Measurements from ENCODE around the gene ALOX5AP. TPM values are rescaled to one million over a fixed set of nuclear protein-coding genes. Genes with fewer than 3 reads are reported as not detected.
A peak's percentile ranks its signal among the peaks of the same experiment; 100 is the strongest.

Gene ALOX5AP
- total RNA-seq, 1 experiment from 2014 or later: not detected

DNA sequence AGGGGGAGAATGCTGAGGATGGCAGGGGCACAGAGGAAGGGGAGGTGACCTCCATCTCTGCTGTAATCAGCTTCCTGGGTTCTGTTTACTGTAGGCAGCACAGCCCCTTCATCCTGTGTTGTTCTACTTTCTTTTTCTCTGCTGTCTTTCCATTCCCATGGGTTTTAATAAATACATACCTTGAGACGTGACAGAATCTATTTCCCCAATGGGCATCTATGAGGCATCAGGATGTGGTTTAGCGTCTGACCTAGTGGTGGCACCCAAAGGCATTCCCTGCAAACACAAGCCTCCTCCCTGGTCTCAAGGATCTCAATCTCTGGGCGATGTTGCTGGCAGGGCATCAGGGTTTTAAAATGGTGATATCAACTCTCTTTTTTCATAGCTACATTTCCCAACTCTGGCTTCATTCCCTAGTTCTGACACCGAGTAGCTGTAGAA lies 60.8 kb downstream of the ALOX5AP start:
- peak overlapping the region; percentile 53 for H3K4me3 ChIP-seq (ENCODE audit: low read length)
- no peak for TF ChIP-seq EZH2 (IDR thresholded peaks at IDR 0.05; ENCODE audit: low read length, unreplicated experiment)
- TF ChIP-seq, protein P1, sequence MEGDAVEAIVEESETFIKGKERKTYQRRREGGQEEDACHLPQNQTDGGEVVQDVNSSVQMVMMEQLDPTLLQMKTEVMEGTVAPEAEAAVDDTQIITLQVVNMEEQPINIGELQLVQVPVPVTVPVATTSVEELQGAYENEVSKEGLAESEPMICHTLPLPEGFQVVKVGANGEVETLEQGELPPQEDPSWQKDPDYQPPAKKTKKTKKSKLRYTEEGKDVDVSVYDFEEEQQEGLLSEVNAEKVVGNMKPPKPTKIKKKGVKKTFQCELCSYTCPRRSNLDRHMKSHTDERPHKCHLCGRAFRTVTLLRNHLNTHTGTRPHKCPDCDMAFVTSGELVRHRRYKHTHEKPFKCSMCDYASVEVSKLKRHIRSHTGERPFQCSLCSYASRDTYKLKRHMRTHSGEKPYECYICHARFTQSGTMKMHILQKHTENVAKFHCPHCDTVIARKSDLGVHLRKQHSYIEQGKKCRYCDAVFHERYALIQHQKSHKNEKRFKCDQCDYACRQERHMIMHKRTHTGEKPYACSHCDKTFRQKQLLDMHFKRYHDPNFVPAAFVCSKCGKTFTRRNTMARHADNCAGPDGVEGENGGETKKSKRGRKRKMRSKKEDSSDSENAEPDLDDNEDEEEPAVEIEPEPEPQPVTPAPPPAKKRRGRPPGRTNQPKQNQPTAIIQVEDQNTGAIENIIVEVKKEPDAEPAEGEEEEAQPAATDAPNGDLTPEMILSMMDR (conservative IDR thresholded peaks at IDR 0.05; ENCODE audit: low read depth, low read length): 0 out of 2 replicates have a peak, but pooled peaks have one; percentile 27
- peak overlapping the region; percentile 80 for H3K4me2 ChIP-seq (ENCODE audit: low read length)
- DNase-seq (peak; percentile 83), ATAC-seq (peak; percentile 79)
- H3K4me1 ChIP-seq (ENCODE audit: insufficient read depth, low read length): peaks cover 39% of the 10 kb centered on the region
- POLR2A ChIA-PET (ENCODE audit: unreplicated experiment): no interaction called here
- no peaks in the 10 kb centered on the region for H3K9me2 ChIP-seq (replicated peaks; ENCODE audit: low read length)
- peak overlapping the region; percentile 69 for H3K27ac ChIP-seq (ENCODE audit: low read length)
- no peaks in the 10 kb centered on the region for H3F3A ChIP-seq (ENCODE audit: low read length, unreplicated experiment)
- H3K9ac ChIP-seq (ENCODE audit: low read length): peak overlapping the region; percentile 46; the same call in 1 of the 2 replicates
- no peaks in the 10 kb centered on the region for H3K36me3 ChIP-seq (ENCODE audit: low read depth, low read length)
- no TSS peak for BruUV-seq (replicated peaks)
- intact Hi-C loops (cut with micrococcal nuclease): loop anchor here (1.0 kb wide), 1 partner anchor 654 kb away; no protein-coding TSS in a partner anchor
- no peaks in the 10 kb centered on the region for H3K79me2 ChIP-seq (ENCODE audit: low read length)
- H4K20me1 ChIP-seq (ENCODE audit: low read length): no peaks in the 10 kb centered on the region
- peak overlapping the region; percentile 73 for H2AFZ ChIP-seq (ENCODE audit: low read length)
- CTCF ChIA-PET: interaction anchor here (0.6 kb wide), 1 partner anchor 539 kb away, joined by 3 read pairs; no protein-coding TSS in a partner anchor
- H3K9me3 ChIP-seq (ENCODE audit: low read length): no peaks in the 10 kb centered on the region
- no peaks in the 10 kb centered on the region for H3K27me3 ChIP-seq (ENCODE audit: low read length)

DNA sequence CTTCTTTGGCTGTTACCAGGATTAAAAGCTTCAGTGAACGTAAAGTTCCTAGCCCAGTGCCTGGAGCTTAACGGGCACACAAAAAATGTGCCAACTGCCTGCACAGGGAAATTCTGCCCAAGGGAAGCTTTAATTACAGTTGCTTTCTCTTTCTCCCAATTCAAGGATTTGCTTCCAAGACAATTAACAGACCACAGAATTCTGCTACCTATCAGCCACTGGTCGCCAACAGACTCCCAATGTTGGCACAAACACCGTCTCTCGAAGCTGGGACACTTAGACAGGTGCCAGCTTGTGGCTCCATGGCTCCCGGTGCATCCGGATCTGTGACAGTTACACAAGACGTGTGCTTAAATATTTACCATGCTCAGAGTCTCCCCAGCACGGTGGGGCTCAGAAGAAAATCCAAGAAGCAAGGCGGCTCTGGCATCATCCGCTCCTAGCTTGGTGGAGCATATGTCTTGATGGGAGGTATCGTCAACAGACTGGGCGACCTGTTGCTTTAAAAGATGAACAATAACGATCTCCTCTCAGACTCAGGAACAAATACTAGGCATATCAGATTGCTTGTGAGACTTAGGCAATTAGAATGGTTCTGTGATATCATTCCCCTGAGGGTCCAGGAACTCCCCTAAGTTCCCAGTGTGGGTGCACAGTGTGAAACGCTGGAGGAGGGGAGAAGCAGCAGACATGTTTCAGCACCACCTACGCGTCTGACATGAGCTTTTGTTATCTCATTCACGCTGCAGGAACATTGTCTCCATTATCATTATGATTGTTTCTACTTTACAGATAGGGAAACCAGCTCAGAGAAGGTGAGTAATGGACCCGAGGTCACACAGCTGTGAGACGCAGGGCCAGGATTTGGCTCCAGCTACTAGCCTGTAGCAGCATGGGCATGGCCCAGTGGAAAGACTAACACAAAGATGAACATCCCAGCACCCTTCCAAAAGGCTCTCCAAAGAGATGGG lies 61.6 kb downstream of the ALOX5AP start:
- Histone ChIP-seq H3K36me3 (ENCODE audit: low read depth, low read length) (no peaks in the 10 kb centered on the region), H3F3A (ENCODE audit: low read length, unreplicated experiment) (no peaks in the 10 kb centered on the region), H2AFZ (ENCODE audit: low read length) (peak overlapping the region; percentile 70), H3K9me3 (ENCODE audit: low read length) (no peaks in the 10 kb centered on the region), H3K27ac (ENCODE audit: low read length) (peak overlapping the region; percentile 69), H3K4me1 (ENCODE audit: insufficient read depth, low read length) (peaks cover 33% of the 10 kb centered on the region), H3K4me2 (ENCODE audit: low read length) (peak overlapping the region; percentile 80), H3K79me2 (ENCODE audit: low read length) (no peaks in the 10 kb centered on the region), H3K9me2 (replicated peaks; ENCODE audit: low read length) (no peaks in the 10 kb centered on the region), H3K27me3 (ENCODE audit: low read length) (no peaks in the 10 kb centered on the region), H3K4me3 (ENCODE audit: low read length) (peak overlapping the region; percentile 53), H3K9ac (ENCODE audit: low read length) (peak overlapping the region; percentile 46; the same call in 1 of the 2 replicates), H4K20me1 (ENCODE audit: low read length) (no peaks in the 10 kb centered on the region)
- no TSS peak for BruUV-seq (replicated peaks)
- TF ChIP-seq, protein P1 (conservative IDR thresholded peaks at IDR 0.05; ENCODE audit: low read depth, low read length): no peak
- TF ChIP-seq EZH2phosphoT487 (IDR thresholded peaks at IDR 0.05; ENCODE audit: borderline replicate concordance, low read length) (no peak), EZH2 (IDR thresholded peaks at IDR 0.05; ENCODE audit: low read length, unreplicated experiment) (no peak)
- ChIA-PET POLR2A (ENCODE audit: unreplicated experiment) (no interaction called here), CTCF (interaction anchor here (0.6 kb wide), 1 partner anchor 540 kb away, joined by 3 read pairs; no protein-coding TSS in a partner anchor)
- ATAC-seq: peak; percentile 6; the same call in 1 of the 2 replicates
- peak; percentile 3 for DNase-seq
- intact Hi-C loops (cut with micrococcal nuclease): loop anchor here (1.0 kb wide), 1 partner anchor 655 kb away; no protein-coding TSS in a partner anchor

Data from PC-3 (cell line).